K562 (cell line): Measurements from ENCODE around the gene XIRP1. TPM values are rescaled to one million over a fixed set of nuclear protein-coding genes. Genes with fewer than 3 reads are reported as not detected.

ENCODE experiments used
- CAMTA2 ChIP-seq: fragments of 250-450 bp; sonication (Bioruptor Pico); conservative IDR thresholded peaks from 2 replicates; pipeline ENCODE4 v1.5.1; 2022
- CBFB ChIP-seq: sonication (generic); formaldehyde crosslinking; IDR thresholded peaks from 2 replicates; pipeline ENCODE4 v1.4.0; 2020; ENCODE audit warnings: mild to moderate bottlenecking, missing genetic modification reagents
- ELF1 ChIP-seq: fragments of 200-800 bp; sonication (Bioruptor generic); IDR thresholded peaks from 2 replicates; pipeline ENCODE4 v1.6.1; 2016; ENCODE audit warnings: missing genetic modification characterization, missing compliant biosample characterization
- FOXM1 ChIP-seq, 2 experiments: fragments of 450-650 bp in 1 of 2; sonication (generic) in 1 of 2; formaldehyde crosslinking in 1 of 2; IDR thresholded peaks; 2 replicates each; pipeline versions ENCODE4 v1.6.1 to v1.9.0; 2017 to 2022; ENCODE audit warnings: low read depth in 2 of 2, mild to moderate bottlenecking in 2 of 2, missing genetic modification reagents in 1 of 2, moderate library complexity in 1 of 2
- HEY1 ChIP-seq: fragments of 250-450 bp; sonication (Bioruptor Pico); IDR thresholded peaks from 2 replicates; pipeline ENCODE4 v1.5.0; 2020; ENCODE audit warnings: mild to moderate bottlenecking, moderate library complexity, borderline replicate concordance
- KLF10 ChIP-seq: fragments of 250-450 bp; sonication (Bioruptor Pico); IDR thresholded peaks from 2 replicates; pipeline ENCODE4 v1.6.1; 2021; ENCODE audit warnings: matching md5 sums
- MAFK ChIP-seq: IDR thresholded peaks from 2 replicates; pipeline ENCODE4 v1.6.1; 2011; ENCODE audit warnings: low read length, improper control_type of control experiment
- PHB2 ChIP-seq: fragments of 450-650 bp; IDR thresholded peaks from 2 replicates; pipeline ENCODE4 v1.6.1; 2017; ENCODE audit warnings: low read depth
- RBM14 ChIP-seq: fragments of 200-400 bp; formaldehyde crosslinking; IDR thresholded peaks from 2 replicates; pipeline ENCODE4 v1.6.1; 2018; ENCODE audit warnings: low read depth, mild to moderate bottlenecking, low read length, moderate library complexity, borderline replicate concordance; ENCODE audit not compliant: insufficient read depth
- RBM39 ChIP-seq: fragments of 200-400 bp; formaldehyde crosslinking; optimal IDR thresholded peaks from 2 replicates; pipeline ENCODE3; 2018; ENCODE audit warnings: low read depth, low read length
- SMAD2 ChIP-seq: fragments of 150-350 bp; IDR thresholded peaks from 2 replicates; pipeline ENCODE4 v1.6.1; 2014; ENCODE audit warnings: low read depth, mild to moderate bottlenecking, low read length
- TAF7 ChIP-seq: fragments of 450-650 bp; IDR thresholded peaks from 2 replicates; pipeline ENCODE4 v1.6.1; 2016; ENCODE audit warnings: missing genetic modification characterization, missing compliant biosample characterization
- TCF3 ChIP-seq: sonication (generic); formaldehyde crosslinking; IDR thresholded peaks from 2 replicates; pipeline ENCODE4 v1.4.0; 2020; ENCODE audit warnings: mild to moderate bottlenecking, missing genetic modification reagents
- XRCC5 ChIP-seq: fragments of 200-400 bp; formaldehyde crosslinking; IDR thresholded peaks from 2 replicates; pipeline ENCODE4 v1.6.1; 2017; ENCODE audit warnings: low read depth, mild to moderate bottlenecking, low read length
- YBX1 ChIP-seq: fragments of 450-650 bp; IDR thresholded peaks from 2 replicates; pipeline ENCODE4 v1.7.1; 2016; ENCODE audit warnings: mild to moderate bottlenecking
- ZNF140 ChIP-seq: fragments of 250-450 bp; sonication (Bioruptor Pico); IDR thresholded peaks from 2 replicates; pipeline ENCODE4 v1.8.0; 2021; ENCODE audit warnings: moderate library complexity, mild to moderate bottlenecking, inconsistent platforms
- ZNF717 ChIP-seq: fragments of 250-450 bp; sonication (Bioruptor Pico); IDR thresholded peaks from 2 replicates; pipeline ENCODE4 v1.5.0; 2021
- polyA plus RNA-seq, 8 experiments: library from polyadenylated mRNA; depleted of rRNA in 4 of 8; stranded (reverse) in 5 of 8; unstranded in 3 of 8; fragments of >200 nt; fragmentation: Nextera tagmentation in 2 of 8; fragmentation: Illumina TruSeq in 1 of 8; extraction: Ambion mirVana in 2 of 8; extraction: Trizol in 1 of 8; gene quantifications; 2 replicates each; pipeline versions ENCODE4 v1.2.1 to v1.2.3, GENCODE V29; 2011 to 2014; ENCODE audit warnings: inconsistent platforms in 1 of 8, missing spikeins in 1 of 8
- total RNA-seq, 7 experiments: library from RNA; depleted of rRNA in 6 of 7; stranded (reverse); fragments of >200 nt in 6 of 7; fragmentation: Illumina TruSeq in 2 of 7; extraction: Trizol in 2 of 7; gene quantifications; 2 replicates each; pipeline versions ENCODE4 v1.2.1 to v1.2.3, GENCODE V29; 2011 to 2021; ENCODE audit warnings: low replicate concordance in 1 of 7
- TF ChIP-seq, protein P1 (sequence below): fragments of 250-450 bp; sonication (Bioruptor Pico); IDR thresholded peaks from 2 replicates; pipeline ENCODE4 v1.4.0; 2020
- TF ChIP-seq, protein P2 (sequence below): fragments of 450-650 bp; formaldehyde crosslinking; IDR thresholded peaks from 2 replicates; pipeline ENCODE4 v1.4.0; 2020; ENCODE audit warnings: mild to moderate bottlenecking, mixed read lengths
- TF ChIP-seq, protein P3 (sequence below): fragments of 250-450 bp; sonication (Bioruptor Pico); IDR thresholded peaks from 2 replicates; pipeline ENCODE4 v1.8.0; 2022; ENCODE audit warnings: inconsistent platforms, mild to moderate bottlenecking, moderate library complexity, borderline replicate concordance

The XIRP1 gene
- total and polyA plus RNA-seq, 9 of the 15 experiments (the other 6 are each of a cell fraction or from before 2014, with no cell fraction given): 0.03 to 0.27 (median 0.08) TPM; not detected in 3

DNA sequence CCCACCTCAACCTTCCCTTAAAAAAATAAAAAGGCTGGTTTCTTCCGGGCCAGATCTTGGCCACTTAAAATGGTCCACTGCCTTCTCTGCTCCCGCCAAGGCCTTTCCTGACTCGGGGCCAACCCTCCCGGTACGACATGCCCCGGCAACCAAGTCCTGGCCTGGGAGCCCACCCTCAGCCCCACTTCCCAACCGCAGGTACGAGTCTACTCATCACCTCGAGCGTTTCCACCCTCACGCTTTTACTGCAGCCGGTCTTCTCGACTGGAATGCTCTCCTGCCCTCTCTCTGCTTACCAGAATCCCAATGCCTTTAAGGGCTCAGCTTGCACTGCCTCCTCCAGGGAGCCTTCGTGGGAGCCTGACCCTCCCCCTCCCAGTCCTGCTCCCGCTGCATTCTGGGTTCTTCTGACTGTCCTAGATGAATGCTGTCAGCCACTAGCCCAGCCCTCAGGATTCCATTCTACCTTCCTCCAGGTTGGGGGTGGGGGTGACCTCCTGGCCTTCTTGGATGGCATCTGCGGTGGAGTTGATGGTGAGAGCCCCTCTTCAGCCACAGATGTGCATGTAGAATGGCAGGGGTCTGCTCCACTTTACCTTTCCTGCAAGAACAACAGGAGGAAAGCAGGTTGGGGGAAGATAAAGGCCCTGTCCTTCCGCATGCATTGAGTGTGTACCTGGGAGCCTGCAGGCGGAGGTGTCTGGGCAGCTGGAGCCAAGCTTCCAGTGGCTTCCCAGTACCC is 37.9 kb downstream of the XIRP1 start (continued):
- TF ChIP-seq, protein P1, sequence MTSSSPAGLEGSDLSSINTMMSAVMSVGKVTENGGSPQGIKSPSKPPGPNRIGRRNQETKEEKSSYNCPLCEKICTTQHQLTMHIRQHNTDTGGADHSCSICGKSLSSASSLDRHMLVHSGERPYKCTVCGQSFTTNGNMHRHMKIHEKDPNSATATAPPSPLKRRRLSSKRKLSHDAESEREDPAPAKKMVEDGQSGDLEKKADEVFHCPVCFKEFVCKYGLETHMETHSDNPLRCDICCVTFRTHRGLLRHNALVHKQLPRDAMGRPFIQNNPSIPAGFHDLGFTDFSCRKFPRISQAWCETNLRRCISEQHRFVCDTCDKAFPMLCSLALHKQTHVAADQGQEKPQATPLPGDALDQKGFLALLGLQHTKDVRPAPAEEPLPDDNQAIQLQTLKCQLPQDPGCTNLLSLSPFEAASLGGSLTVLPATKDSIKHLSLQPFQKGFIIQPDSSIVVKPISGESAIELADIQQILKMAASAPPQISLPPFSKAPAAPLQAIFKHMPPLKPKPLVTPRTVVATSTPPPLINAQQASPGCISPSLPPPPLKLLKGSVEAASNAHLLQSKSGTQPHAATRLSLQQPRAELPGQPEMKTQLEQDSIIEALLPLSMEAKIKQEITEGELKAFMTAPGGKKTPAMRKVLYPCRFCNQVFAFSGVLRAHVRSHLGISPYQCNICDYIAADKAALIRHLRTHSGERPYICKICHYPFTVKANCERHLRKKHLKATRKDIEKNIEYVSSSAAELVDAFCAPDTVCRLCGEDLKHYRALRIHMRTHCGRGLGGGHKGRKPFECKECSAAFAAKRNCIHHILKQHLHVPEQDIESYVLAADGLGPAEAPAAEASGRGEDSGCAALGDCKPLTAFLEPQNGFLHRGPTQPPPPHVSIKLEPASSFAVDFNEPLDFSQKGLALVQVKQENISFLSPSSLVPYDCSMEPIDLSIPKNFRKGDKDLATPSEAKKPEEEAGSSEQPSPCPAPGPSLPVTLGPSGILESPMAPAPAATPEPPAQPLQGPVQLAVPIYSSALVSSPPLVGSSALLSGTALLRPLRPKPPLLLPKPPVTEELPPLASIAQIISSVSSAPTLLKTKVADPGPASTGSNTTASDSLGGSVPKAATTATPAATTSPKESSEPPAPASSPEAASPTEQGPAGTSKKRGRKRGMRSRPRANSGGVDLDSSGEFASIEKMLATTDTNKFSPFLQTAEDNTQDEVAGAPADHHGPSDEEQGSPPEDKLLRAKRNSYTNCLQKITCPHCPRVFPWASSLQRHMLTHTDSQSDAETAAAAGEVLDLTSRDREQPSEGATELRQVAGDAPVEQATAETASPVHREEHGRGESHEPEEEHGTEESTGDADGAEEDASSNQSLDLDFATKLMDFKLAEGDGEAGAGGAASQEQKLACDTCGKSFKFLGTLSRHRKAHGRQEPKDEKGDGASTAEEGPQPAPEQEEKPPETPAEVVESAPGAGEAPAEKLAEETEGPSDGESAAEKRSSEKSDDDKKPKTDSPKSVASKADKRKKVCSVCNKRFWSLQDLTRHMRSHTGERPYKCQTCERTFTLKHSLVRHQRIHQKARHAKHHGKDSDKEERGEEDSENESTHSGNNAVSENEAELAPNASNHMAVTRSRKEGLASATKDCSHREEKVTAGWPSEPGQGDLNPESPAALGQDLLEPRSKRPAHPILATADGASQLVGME (CRISPR knock-in tag): no peak
- TF ChIP-seq RBM14: no peak
- no peak for TF ChIP-seq PHB2
- no peak for TF ChIP-seq SMAD2
- no peak for TF ChIP-seq KLF10 (CRISPR knock-in tag)
- TF ChIP-seq RBM39: no peak
- TF ChIP-seq CAMTA2 (CRISPR knock-in tag): no peak
- TF ChIP-seq CBFB (CRISPR knock-in tag): no peak
- TF ChIP-seq TCF3 (CRISPR knock-in tag): no peak
- TF ChIP-seq ZNF717: no peak
- TF ChIP-seq, protein P2, sequence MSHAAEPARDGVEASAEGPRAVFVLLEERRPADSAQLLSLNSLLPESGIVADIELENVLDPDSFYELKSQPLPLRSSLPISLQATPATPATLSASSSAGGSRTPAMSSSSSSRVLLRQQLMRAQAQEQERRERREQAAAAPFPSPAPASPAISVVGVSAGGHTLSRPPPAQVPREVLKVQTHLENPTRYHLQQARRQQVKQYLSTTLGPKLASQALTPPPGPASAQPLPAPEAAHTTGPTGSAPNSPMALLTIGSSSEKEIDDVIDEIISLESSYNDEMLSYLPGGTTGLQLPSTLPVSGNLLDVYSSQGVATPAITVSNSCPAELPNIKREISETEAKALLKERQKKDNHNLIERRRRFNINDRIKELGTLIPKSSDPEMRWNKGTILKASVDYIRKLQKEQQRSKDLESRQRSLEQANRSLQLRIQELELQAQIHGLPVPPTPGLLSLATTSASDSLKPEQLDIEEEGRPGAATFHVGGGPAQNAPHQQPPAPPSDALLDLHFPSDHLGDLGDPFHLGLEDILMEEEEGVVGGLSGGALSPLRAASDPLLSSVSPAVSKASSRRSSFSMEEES (CRISPR knock-in tag): no peak
- no peak for TF ChIP-seq YBX1
- no peak for TF ChIP-seq MAFK
- TF ChIP-seq, protein P3, sequence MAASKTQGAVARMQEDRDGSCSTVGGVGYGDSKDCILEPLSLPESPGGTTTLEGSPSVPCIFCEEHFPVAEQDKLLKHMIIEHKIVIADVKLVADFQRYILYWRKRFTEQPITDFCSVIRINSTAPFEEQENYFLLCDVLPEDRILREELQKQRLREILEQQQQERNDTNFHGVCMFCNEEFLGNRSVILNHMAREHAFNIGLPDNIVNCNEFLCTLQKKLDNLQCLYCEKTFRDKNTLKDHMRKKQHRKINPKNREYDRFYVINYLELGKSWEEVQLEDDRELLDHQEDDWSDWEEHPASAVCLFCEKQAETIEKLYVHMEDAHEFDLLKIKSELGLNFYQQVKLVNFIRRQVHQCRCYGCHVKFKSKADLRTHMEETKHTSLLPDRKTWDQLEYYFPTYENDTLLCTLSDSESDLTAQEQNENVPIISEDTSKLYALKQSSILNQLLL (CRISPR knock-in tag): no peak
- no peak for TF ChIP-seq TAF7 (tag)
- TF ChIP-seq ELF1 (tag): no peak
- TF ChIP-seq FOXM1 (IDR thresholded peaks at IDR 0.05; ENCODE audit: low read depth): no peak; the same call in 1 of the 2 replicates
- TF ChIP-seq FOXM1 (CRISPR knock-in tag; IDR thresholded peaks at IDR 0.05; ENCODE audit: low read depth): no peak
- TF ChIP-seq HEY1 (CRISPR knock-in tag): no peak
- TF ChIP-seq ZNF140 (CRISPR knock-in tag): no peak
- TF ChIP-seq XRCC5: no peak
